Stimulated activated CD4-positive, alpha-beta T cell treated with anti-CD3 and anti-CD28 coated beads, TNF-alpha, amount 100 ng/mL, for 48 hours (primary cell): ENCODE data around the gene HNRNPLL.
"Not testable (repeated sequence)": the region's sequence is repeated elsewhere in the genome, so short reads cannot be mapped to it uniquely, and the experiment has no call there.

Source experiments
- DNase-seq, 3 donors: peaks; one replicate each; pipeline ENCODE4 v3.0.0-alpha.2; 2020; ENCODE audit warnings: low read depth in 3 of 3

The HNRNPLL gene

DNA sequence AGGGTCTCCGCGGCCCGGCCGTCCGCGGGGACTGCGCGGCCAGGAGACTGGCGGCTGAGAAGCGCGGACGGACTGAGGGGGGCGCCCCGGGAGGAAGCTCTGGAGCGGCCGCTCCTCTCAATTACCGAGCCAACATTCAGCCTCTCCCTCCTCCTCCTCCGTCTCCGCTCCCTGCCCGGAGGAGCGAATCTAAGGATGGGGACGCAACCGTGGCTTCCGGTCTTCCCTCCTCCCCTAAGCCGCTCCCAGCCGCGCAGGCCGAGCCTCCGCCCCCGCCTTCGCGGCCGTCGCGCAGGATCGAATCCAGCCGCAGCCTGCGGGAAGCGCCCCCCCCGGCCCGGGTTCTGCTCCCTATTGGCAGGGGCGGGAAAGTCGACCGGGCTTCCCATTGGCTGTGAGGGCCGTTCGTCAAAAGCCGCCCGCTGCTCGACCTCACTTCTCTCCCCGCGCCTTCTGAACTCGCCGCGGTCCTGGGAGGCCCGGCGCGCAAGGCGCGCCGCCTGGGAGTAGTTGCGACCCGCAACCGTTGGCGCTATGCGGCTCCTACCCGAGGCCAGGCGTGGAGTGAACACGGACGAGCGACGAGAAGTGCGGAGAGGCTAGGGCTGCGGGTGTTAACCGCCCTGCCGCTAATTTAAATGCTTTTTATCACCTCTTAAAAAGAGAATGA, at the start of gene HNRNPLL:
Gene HNRNPLL, minus strand, starts transcription at position 197 of the 670 bp plus-strand sequence. CDS start 302 bp downstream, outside the sequence.
- peak; percentile 93 to 97 (median 96) for DNase-seq

DNA sequence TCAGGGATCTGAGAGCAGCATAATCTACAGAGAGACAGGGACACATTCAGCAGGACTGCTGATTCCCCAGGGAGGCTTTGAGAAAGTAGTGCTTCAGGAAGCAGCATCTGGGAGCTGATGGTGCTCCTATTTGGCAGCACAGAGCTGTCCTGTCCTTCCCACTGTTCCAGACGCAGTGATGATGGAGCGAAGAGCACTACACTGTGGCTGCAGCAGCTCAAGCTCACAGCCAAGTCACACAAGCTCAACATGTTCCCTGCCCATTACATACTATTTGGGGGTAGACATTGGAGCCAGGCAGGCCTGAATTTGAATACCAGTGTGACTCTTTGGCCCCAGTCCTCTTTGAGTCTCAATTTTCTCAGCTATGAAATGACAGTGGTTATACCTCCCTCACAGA, 48.0 kb upstream of the HNRNPLL start:
- no peak for DNase-seq

DNA sequence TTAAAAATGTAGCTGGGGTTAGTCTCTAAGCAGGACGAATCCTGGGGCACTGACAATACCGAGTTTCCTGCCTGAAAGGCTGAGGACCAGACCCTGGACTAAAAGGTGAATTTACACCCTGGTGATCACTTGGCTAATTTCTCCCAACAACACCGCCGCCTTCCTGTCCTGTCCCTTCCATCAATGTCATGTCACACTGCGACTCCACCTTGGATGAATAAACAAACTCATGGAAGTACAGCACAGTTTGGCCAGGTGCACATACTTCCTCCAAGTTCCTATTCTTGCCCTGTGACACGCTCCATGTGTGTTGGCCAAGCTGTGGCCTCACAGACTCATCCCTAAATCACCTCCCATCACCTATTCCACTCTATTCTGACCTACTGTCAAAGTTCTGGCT, 47.3 kb upstream of the HNRNPLL start:
- DNase-seq, result no peak

DNA sequence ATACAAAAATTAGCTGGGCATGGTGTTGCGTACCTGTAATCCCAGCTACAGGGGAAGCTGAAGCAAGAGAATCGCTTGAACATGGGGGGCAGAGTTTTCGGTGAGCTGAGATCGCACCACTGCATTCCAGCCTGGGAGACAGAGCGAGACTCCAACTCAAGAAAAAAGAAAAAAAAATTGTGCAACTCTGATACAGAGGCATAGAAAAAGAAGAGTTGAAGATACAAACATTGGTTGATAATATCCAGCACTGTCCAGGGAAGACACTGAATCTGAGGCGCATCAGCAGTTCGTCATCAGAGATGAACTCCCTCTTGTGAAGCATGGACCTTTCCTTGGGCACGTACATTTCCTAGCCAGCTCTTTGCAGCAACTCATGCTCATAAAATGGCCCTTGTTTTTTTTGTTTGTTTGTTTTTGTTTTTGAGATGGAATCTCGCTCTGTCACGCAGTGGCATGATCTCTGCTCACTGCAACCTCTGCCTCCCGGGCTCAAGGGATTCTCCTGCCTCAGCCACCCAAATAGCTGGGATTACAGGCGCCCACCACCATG, 46.5 kb upstream of the HNRNPLL start:
- no peak for DNase-seq

DNA sequence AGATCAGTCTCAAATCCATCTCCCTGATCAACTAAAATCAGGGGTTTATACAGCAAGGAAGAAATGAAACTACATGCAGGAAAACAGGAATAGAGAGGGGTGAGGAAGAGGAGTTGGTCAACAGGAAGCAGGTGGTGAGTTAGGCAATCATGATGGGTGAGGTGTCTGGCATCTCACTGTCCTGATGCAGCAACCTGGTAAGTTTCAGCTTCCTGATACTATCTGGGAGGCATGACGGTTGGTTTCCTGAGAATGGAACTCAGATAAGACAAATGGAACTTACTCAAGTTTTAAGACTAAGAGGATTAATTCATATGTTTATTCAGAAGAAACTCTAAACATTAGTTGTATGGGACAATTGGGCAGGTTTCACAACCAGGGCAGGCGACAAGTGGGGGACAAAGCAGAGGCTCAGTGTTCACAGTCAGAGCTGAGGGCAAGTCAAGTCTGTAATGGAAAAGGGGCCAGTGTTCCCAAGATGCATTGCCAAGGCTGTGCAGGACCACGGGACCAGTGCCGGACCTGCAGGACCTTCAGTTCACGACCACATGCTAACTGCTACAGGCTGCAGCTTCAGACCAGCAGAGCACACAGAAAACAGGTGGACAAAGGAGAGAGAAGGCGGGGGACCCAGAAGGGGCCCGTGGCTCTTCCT, 45.5 kb upstream of the HNRNPLL start:
- no peak for DNase-seq

DNA sequence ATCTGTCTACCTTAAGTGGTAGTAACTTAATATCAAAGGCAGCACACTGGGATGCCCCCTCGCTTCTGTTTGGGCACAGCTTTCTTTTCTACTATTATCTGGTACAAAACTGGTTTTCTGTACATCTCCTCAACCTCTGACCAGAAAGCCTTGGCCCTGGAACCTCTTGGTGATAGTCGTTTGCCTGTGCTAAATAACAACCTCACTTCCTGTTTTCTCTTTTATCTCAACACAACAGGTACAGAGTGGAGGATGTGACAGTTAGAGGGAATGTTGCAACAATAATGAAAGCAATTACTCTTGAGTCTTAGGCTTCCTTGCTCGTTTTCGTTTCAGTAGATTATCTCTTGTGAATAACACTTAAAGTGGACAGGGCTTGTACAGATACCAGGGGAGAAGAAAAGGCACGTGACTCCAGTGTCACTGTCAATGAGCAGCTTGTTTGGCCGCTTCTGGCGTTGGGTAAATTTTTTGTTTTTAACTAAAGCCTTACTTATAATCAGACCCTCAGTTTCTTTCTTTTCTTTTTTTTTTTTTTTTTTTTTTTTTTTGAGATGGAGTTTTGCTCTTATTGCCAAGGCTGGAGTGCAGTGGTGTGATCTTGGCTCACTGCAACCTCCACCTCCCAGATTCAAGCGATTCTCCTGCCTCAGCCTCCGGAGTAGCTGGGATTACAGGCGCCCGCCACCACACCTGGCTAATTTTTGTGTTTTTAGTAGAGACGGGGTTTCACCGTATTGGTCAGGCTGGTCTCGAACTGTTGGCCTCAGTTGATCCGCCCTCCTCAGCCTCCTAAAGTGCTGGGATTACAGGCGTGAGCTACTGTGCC, 41.2 kb upstream of the HNRNPLL start:
- DNase-seq, result not testable (repeated sequence)

DNA sequence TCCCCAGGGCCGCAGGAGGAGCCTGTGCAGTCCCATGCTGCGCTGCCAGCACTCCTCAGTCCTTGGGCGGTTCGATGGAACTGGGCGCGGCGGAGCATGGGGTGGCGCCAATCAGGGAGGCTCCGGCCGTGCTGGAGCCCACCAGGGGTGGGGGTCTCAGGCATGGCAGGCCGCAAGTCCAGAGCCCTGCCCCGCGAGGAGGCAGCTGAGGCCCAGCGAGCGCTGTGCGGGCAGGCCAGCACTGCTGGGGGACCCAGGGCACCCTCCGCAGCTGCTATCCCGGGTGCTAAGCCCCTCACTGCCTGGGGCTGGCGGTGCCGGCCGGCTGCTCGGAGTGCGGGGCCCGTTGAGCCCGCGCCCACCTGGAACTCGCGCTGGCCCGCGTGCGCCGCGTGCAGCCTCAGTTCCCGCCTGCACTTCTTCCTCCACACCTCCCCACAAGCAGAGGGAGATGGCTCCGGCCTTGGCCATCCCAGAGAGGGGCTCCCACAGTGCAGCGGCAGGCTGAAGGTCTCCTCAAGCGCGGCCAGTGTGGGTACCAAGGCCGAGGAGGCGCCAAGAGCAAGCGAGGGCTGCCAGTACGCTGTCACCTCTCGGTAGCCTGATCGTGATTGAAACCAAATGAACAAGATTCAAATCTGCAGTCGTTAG, 40.4 kb upstream of the HNRNPLL start:
- DNase-seq, result no peak

DNA sequence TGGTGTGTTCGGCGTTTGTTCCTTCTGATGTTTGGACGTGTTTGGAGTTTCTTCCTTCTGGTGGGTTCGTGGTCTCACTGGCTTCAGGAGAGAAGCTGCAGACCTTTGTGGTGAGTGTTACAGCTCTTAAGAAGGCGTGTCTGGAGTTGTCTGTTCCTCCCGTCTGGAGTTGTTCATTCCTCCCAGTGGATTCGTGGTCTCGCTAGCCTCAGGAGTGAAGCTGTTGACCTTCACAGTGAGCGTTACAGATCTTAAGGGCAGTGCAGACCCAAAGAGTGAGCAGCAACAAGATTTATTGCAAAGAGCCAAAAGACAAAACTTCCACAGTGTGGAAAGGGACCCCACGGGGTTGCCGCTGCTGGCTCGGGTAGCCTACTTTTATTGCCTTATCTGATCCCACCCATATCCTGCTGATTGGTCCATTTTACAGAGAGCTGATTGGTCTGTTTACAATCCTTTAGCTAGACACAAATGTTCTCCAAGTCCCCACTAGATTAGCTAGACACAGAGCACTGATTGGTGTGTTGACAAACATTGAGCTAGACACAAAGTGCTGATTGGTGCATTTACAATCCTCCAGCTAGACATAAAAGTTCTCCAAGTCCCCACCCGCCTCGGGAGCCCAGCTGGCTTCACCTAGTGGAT, 39.8 kb upstream of the HNRNPLL start:
- DNase-seq, result not testable (repeated sequence)

DNA sequence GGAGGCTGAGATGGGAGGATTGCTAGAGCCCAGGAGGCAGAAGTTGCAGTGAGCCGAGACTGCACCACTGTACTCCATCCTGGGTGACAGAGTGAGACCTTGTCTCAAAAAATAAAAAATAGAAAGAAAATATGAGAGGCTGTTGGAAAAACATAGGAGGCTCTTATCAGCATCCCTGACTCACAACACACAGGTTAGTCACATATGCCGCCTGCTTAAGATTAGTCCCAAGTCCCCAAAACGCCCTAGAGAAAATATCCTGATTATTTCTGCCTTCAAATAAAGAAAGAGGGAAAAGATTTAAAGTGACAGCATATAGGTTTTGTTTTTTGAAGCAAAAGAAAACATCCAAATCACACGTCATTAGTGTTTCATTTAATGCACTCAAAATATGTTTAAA, 33.3 kb upstream of the HNRNPLL start:
- DNase-seq, result no peak

DNA sequence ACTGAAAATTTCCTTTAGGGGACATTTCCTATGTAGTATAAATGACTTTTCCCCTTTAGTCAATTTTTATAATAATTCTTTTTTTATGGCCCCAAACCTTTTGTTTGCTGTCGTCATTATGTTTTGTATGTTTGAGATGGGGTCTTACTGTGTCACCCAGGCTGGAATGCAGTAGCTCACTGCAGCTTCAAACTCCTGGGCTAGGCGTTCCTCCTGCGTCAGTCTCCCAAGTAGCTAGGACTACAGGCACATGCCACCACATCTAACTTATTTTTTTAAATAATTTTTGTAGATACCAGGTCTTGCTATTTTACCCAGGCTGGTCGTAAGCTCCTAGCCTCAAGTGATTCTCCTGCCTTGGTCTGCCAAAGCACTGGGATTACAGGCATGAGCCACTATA, 32.4 kb upstream of the HNRNPLL start:
- no peak for DNase-seq

DNA sequence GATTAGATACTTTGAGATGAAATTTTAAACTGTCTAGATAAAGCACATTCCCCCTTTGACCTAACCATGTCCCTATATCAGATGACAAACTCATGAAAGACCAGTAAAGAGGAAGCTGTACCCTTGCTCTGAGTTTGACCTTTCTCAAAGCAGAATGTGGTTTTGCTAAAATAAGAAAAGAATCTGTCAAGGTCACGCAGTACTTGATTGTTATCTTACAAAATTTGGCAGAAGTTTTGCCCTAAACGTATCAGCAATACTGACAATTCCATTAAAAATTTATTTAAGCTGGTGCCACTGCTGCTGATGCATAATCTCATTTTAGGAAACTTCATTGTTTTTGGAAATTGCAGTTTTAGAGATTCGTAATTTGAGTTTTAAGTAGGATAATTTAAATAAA, 32.0 kb upstream of the HNRNPLL start:
- no peak for DNase-seq

DNA sequence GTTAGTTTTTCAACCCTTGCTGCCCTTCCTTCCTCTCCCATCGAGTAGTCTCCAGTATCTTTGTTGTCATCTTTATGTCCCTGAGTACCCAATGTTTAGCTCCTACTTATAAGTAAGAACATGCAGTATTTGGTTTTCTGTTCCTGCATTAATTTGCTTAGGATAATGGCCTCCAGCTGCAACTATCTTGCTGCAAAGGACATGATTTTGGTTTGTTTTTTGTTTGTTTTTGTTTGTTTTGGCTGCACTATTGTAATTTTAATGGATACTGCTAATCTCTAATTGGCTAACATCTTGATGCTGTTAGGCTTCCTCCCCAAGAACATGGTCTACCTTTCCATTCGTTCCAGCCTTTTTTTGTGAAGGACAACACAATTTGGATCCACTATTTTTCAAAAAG, 31.2 kb upstream of the HNRNPLL start:
- no peak for DNase-seq

DNA sequence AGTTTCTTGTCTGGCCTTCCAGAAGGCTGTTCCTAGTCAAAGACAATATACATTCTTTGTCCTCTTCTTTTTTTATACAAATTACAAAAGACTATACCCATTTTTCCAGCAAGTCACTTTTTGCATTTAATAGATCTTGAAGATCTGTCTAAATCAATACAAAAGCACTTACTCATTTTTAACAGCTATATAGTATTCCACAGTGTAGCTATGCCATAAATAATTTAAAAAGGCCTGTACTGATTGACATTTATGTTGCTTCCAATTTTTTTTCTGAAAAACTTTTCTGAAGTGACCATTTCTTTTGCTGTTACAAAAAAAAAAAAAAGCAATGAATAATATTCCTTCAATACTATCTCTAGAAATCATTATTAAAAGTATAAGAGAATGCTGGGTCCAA, 30.3 kb upstream of the HNRNPLL start:
- no peak for DNase-seq

DNA sequence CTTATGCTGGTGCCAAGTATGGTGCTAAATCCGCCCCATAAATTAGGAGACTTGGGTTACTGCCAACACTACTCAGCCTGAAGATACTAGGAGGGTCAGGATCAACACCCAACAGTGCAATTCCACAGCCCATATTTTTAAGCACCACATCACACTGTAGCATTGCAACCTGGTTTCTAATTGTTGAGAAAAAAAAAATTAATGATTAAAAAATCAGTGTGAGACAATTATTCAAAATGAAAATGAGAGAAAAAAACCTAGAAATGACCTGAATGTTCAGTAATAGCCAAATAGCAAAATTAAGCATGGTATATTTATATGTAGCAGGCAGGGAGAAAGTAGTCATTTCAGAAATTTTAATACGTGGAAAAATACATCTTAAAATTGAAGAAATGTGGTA, 29.2 kb upstream of the HNRNPLL start:
- DNase-seq, result no peak

DNA sequence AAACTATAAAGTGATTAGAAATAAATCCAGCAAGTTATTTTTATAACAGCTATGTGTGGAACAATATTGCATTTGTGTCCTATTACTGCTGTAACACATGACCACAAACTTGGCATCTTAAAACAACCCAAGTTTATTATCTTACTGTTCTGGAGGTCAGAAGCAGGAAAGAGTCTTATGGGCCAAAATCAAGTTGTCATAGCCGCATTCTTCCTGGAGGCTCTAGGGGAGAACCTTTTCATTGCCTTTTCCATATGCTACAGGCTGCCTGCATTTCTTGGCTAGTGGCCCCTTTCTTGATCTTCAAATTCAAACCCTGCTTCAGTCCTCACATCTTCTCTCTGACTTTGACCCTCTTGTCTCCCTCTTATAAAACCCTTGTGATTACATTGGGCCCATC, 27.0 kb upstream of the HNRNPLL start:
- DNase-seq, result no peak

DNA sequence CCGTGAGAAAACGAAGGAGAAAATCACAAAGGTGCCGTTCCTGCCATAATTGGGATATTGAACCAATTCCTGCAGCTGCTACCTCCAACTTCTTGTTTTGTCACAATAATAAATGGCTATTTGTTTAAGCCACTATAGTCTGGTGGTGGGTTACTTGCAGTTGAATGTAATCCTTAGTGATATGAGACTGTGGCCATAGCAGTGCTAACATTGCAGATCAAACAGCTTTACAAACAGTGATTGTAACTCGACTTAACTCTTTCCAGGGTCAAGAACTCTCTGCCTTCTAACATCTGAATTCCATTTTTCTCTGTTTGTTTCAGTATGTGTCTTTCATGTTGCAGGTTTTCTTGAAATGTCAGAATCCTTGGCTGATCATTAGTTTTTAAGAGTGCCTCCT, 24.7 kb upstream of the HNRNPLL start:
- no peak for DNase-seq

DNA sequence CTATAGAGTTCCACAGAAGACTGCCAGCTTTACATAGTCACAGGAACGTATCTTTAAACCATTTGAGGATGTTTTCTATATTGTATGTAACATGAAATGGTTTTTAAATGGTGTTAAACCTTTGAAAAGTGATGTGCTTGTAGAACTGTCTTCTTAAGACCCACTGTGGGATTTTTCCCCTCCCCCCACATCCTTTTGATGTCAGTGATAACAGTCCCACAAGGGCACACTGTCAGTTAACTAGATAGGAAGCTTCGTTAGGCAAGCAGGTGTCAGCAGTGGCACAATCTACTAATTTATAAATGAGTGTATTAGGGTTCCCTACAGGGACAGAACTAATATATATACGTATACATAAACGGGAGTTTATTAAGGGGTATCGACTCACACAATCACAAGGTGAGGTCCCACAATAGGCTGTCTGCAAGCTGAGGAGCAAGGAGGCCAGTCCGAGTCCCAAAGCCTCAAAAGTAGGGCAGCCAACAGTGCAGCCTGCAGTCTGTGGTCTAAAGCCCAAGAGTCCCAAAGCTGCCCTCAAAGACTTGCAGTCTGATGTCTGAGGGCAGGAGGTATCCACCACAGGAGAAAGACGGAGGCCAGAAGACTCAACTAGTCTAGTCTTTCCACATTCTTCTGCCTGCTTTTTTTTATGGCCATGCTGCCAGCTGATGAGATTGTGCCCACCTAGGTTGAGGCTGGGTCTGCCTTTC, 23.8 kb upstream of the HNRNPLL start:
- DNase-seq, result no peak

DNA sequence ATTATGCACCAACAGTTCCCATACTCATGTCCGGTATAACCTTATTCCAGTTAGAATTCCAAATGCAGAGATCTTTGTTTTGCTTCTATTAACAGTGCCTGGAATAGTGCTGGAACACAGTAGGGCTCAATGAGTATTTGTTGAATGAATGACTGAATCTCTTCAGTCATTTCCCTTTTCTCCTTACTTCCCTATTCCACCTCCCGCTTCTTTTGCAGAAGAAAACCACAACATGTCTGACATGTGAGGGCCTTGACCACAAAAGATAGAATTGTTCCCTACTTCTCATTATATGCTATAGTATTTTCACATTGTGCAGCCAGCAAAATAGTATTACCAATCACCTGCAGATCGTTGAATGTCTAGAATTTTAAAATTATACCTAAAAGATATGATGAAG, 19.5 kb upstream of the HNRNPLL start:
- DNase-seq, result no peak

DNA sequence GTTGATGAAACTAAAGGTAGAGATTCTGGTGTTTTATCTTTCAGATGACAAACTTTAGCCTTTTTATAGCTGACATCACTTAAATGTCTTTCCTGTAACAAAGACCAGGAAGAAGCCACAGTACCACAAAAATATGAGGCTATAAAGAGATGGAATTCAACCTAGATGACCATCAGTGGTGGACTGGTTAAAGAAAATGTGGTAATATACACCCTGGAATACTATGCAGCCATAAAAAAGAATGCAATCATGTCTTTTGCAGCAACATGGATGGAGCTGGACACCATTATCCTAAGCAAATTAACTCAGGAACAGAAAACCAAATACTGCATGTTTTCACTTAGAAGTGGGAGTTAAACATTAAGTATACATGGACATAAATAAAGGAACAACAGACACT, 18.3 kb upstream of the HNRNPLL start:
- no peak for DNase-seq

DNA sequence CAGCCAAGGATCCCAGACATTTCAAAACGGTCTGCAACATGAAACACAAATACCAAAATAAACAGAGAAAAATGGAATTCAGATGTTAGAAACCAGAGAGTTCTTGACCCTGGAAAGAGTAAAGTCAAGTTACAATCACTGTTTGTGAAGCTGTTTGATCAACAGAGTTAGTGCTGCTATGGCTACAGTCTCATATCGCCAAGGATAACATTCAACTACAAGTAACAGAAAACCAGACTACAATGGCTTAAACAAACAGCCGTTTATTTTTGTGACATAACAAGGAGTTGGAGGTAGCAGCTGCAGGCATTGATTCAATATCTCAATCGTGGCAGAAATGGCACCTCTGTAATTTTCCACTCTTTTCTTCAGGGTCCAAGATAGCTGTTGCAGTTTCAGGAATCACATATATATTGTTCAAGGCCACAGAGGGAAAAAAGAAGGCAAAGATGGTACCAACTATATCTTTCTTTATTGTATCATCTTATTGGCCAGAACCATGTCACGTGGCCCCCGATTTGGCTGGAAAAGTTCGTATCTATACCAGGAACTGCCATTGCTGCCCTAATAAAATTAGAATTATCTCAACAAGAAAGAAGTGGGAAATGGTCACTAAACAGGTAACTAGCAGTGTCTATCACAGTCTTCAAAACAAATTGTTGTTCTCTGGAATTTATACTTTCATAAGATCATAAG, 17.7 kb upstream of the HNRNPLL start:
- DNase-seq, result no peak
